Measurements from ENCODE around the gene USE1.

Gene USE1

GRCh38 chr19:17215127-17215971, at the start of gene USE1:
TSS of gene USE1 (plus strand) at chr19:17215357. CDS start at chr19:17215406, 49 bp downstream.
- Histone ChIP-seq H3K4me2 (peak within 1 kb of the TSS; percentile 77 to 99 (median 94)), H3K36me3 (peaks cover 57 to 75% (median 65%) of the 10 kb centered on the region in 11 experiments), H4K20me1 (no peaks in the 10 kb centered on the region; a peak in 1 of 22 replicates), H3K9me3 (replicated peaks in 1 of 11) (no peaks in the 10 kb centered on the region), H3K9ac (peak within 1 kb of the TSS; percentile 90 to 94 (median 92)), H3K4me1 (peaks cover 23 to 54% (median 46%) of the 10 kb centered on the region in 10 experiments), H3K27ac (peak within 1 kb of the TSS; percentile 90 to 98 (median 95)), H3K27me3 (no peaks in the 10 kb centered on the region), H3K4me3 (peak within 1 kb of the TSS; percentile 51 to 77 (median 72))
- no peak for TF ChIP-seq Cebpa-rat (IDR thresholded peaks at IDR 0.05)

GRCh38 chr19:17165715-17166114, 49.4 kb upstream of the USE1 start:
- no peak overlapping the region for H3K4me2 ChIP-seq
- no peak for TF ChIP-seq Cebpa-rat (IDR thresholded peaks at IDR 0.05)
- H3K4me3 ChIP-seq = no peak overlapping the region
- H3K9ac ChIP-seq = no peak overlapping the region
- no peaks in the 10 kb centered on the region for H3K4me1 ChIP-seq
- H3K36me3 ChIP-seq = peaks cover 100% of the 10 kb centered on the region in 11 experiments
- no peaks in the 10 kb centered on the region for H3K27me3 ChIP-seq
- peaks cover 5 to 26% (median 19%) of the 10 kb centered on the region in 11 experiments; a peak in 21 of 22 replicates for H3K9me3 ChIP-seq (replicated peaks in 1 of 11)
- peaks cover 0 to 35% (median 0%) of the 10 kb centered on the region in 11 experiments; a peak in 6 of 22 replicates for H4K20me1 ChIP-seq
- H3K27ac ChIP-seq = no peak overlapping the region

GRCh38 chr19:17170538-17171297, 44.4 kb upstream of the USE1 start:
- Histone ChIP-seq H3K4me3 (no peak overlapping the region), H3K27ac (no peak overlapping the region), H3K4me1 (peaks cover 0 to 18% (median 0%) of the 10 kb centered on the region in 10 experiments; a peak in 7 of 20 replicates), H3K9ac (no peak overlapping the region), H3K36me3 (peaks cover 99 to 100% (median 100%) of the 10 kb centered on the region in 11 experiments), H4K20me1 (peaks cover 0 to 58% (median 0%) of the 10 kb centered on the region in 11 experiments; a peak in 7 of 22 replicates), H3K4me2 (no peak overlapping the region), H3K27me3 (no peaks in the 10 kb centered on the region), H3K9me3 (replicated peaks in 1 of 11) (no peaks in the 10 kb centered on the region)
- no peak for TF ChIP-seq Cebpa-rat (IDR thresholded peaks at IDR 0.05)

- H3K36me3 ChIP-seq = peaks cover 99 to 100% (median 100%) of the 10 kb centered on the region in 11 experiments
- no peak overlapping the region for H3K9ac ChIP-seq
Observed at GRCh38 chr19:17171874-17172273, 43.3 kb upstream of the USE1 start.

GRCh38 chr19:17172624-17173345, 42.4 kb upstream of the USE1 start:
- H3K27me3 ChIP-seq = no peaks in the 10 kb centered on the region
- TF ChIP-seq Cebpa-rat (IDR thresholded peaks at IDR 0.05) = peak in 1 of 11 experiments; percentile 16; a peak in 1 of 22 replicates
- peaks cover 0 to 53% (median 0%) of the 10 kb centered on the region in 11 experiments; a peak in 7 of 22 replicates for H4K20me1 ChIP-seq
- peak overlapping the region in 3 of 11 experiments; percentile 2 to 44 (median 20); a peak in 6 of 22 replicates for H3K4me2 ChIP-seq
- H3K36me3 ChIP-seq = peaks cover 99 to 100% (median 100%) of the 10 kb centered on the region in 11 experiments
- H3K9ac ChIP-seq = no peak overlapping the region
- H3K4me1 ChIP-seq = peaks cover 0 to 18% (median 0%) of the 10 kb centered on the region in 10 experiments; a peak in 7 of 20 replicates
- no peaks in the 10 kb centered on the region for H3K9me3 ChIP-seq (replicated peaks in 1 of 11)
- H3K4me3 ChIP-seq = no peak overlapping the region
- peak overlapping the region in 1 of 11 experiments; percentile 6; a peak in 1 of 22 replicates for H3K27ac ChIP-seq

More at GRCh38 chr19:17171874-17172273, 43.3 kb upstream of the USE1 start:
- no peak for TF ChIP-seq Cebpa-rat (IDR thresholded peaks at IDR 0.05)
- no peaks in the 10 kb centered on the region for H3K9me3 ChIP-seq (replicated peaks in 1 of 11)
- H3K27ac ChIP-seq = no peak overlapping the region
- H4K20me1 ChIP-seq = peaks cover 0 to 54% (median 0%) of the 10 kb centered on the region in 11 experiments; a peak in 6 of 22 replicates
- H3K4me2 ChIP-seq = no peak overlapping the region
- H3K4me3 ChIP-seq = no peak overlapping the region
- H3K27me3 ChIP-seq = no peaks in the 10 kb centered on the region
- H3K4me1 ChIP-seq = peaks cover 0 to 18% (median 0%) of the 10 kb centered on the region in 10 experiments; a peak in 7 of 20 replicates

- no peaks in the 10 kb centered on the region for H3K9me3 ChIP-seq (replicated peaks in 1 of 11)
- no peak overlapping the region for H3K4me3 ChIP-seq
- peaks cover 17 to 30% (median 22%) of the 10 kb centered on the region in 10 experiments for H3K4me1 ChIP-seq
- no peak overlapping the region for H3K27ac ChIP-seq
- no peak overlapping the region for H3K9ac ChIP-seq
- no peak for TF ChIP-seq Cebpa-rat (IDR thresholded peaks at IDR 0.05)
- H4K20me1 ChIP-seq = peaks cover 0 to 30% (median 0%) of the 10 kb centered on the region in 11 experiments; a peak in 6 of 22 replicates
- no peaks in the 10 kb centered on the region for H3K27me3 ChIP-seq
- peaks cover 78 to 96% (median 89%) of the 10 kb centered on the region in 11 experiments for H3K36me3 ChIP-seq
- no peak overlapping the region for H3K4me2 ChIP-seq
Observed at GRCh38 chr19:17178291-17178690, 36.9 kb upstream of the USE1 start.

- Histone ChIP-seq H3K4me3 (no peak overlapping the region), H3K36me3 (peaks cover 57 to 84% (median 70%) of the 10 kb centered on the region in 11 experiments), H3K27ac (no peak overlapping the region), H3K4me2 (no peak overlapping the region), H3K9me3 (replicated peaks in 1 of 11) (no peaks in the 10 kb centered on the region), H3K9ac (no peak overlapping the region), H4K20me1 (peaks cover 0 to 18% (median 0%) of the 10 kb centered on the region in 11 experiments; a peak in 5 of 22 replicates), H3K27me3 (no peaks in the 10 kb centered on the region), H3K4me1 (peaks cover 39 to 50% (median 46%) of the 10 kb centered on the region in 10 experiments)
- no peak for TF ChIP-seq Cebpa-rat (IDR thresholded peaks at IDR 0.05)
Observed at GRCh38 chr19:17180997-17181702, 34.0 kb upstream of the USE1 start.
